ENCODE data around the gene GLS. TPM values are rescaled to one million over a fixed set of nuclear protein-coding genes. Genes with fewer than 3 reads are reported as not detected.

The GLS gene
- total RNA-seq, 4 donors from 2014 or later: 111 to 139 (median 129) TPM

DNA sequence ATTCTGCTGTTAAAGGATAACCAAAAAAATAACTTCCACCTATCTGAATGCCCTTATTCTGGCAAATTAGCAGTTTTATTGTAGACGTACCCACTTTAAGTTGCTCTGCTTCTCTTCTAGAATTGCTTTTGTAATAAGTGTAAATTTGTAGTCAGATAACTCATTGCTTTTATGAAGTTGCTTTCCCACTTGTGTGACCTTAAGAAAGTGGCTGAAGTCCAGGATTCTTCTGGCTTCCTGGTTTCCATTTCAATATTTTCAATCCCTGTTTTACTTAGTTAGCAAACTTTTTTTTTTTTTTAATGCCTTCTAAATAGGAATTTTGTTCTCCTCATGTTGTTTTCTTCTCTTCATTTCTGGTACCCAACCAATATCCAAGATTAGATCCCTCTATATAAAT is 59.8 kb downstream of the GLS start:
- TF ChIP-seq, protein P1, sequence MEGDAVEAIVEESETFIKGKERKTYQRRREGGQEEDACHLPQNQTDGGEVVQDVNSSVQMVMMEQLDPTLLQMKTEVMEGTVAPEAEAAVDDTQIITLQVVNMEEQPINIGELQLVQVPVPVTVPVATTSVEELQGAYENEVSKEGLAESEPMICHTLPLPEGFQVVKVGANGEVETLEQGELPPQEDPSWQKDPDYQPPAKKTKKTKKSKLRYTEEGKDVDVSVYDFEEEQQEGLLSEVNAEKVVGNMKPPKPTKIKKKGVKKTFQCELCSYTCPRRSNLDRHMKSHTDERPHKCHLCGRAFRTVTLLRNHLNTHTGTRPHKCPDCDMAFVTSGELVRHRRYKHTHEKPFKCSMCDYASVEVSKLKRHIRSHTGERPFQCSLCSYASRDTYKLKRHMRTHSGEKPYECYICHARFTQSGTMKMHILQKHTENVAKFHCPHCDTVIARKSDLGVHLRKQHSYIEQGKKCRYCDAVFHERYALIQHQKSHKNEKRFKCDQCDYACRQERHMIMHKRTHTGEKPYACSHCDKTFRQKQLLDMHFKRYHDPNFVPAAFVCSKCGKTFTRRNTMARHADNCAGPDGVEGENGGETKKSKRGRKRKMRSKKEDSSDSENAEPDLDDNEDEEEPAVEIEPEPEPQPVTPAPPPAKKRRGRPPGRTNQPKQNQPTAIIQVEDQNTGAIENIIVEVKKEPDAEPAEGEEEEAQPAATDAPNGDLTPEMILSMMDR (IDR thresholded peaks at IDR 0.05; ENCODE audit: low read depth): no peak

DNA sequence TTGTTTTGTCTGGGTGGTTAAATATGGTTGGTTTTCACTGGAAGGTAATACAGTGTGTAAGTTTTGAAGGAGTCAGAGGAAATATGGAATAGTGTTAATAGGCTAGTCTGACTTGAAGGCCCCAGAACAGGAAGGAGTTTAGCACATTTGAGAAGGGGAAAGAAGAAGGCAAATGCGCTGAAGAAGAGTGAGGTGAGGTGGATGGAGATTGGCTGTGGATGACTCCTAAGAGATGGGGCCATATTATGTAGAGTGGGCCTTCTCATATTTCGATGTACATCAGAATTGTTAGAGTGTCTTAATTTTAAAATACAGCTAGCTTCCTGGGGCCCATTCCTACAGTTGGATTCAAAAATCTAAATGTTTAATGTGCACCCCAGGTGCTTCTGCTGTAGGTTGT is 61.0 kb downstream of the GLS start:
- TF ChIP-seq, protein P1 (IDR thresholded peaks at IDR 0.05; ENCODE audit: low read depth): no peak

GRCh38 chr2:190942697-190943096 is 62.1 kb downstream of the GLS start:
- TF ChIP-seq, protein P1 (IDR thresholded peaks at IDR 0.05; ENCODE audit: low read depth): no peak

DNA sequence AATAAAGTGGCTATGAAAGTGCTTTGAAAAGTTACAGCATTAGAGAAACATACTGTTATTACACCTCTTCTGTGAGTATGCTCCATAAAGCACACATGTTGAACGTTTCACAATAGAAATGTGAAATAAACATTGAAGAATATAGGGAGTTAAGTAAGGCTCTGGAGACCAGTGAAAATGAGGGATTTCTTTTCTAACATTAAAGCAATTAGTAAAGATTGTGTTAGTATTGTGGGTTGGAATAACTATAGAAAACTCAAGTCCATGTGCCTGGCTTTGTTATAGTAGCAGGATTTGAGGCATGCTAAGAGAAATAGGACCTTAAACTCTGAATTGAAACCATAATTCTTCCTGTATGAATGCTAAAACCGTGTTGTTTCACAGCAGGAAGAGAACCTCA is 63.1 kb downstream of the GLS start:
- TF ChIP-seq, protein P1 (IDR thresholded peaks at IDR 0.05; ENCODE audit: low read depth): no peak

- TF ChIP-seq, protein P1 (IDR thresholded peaks at IDR 0.05; ENCODE audit: low read depth): no peak
Observed at GRCh38 chr2:190947141-190947540, 66.5 kb downstream of the GLS start.

- TF ChIP-seq, protein P1 (IDR thresholded peaks at IDR 0.05; ENCODE audit: low read depth): no peak
Observed at GRCh38 chr2:190947711-190948251, 67.2 kb downstream of the GLS start.

- TF ChIP-seq, protein P1 (IDR thresholded peaks at IDR 0.05; ENCODE audit: low read depth): no peak
Observed at GRCh38 chr2:190948671-190949070, 68.0 kb downstream of the GLS start.

Data from subcutaneous adipose tissue (tissue), 4 donors.